Natural killer cell (primary cell): ENCODE results near the gene TMEM91. TPM values are rescaled to one million over a fixed set of nuclear protein-coding genes. Genes with fewer than 3 reads are reported as not detected.
"Not testable (repeated sequence)": the region's sequence is repeated elsewhere in the genome, so short reads cannot be mapped to it uniquely, and the experiment has no call there.

Source experiments
- ATAC-seq, 3 donors: fragments of 150-1000 bp in 2 of 3; fragments of 200-7000 bp in 1 of 3; cut with Tn5 transposase; 1 replicate in 1 of 3; 2 replicates in 2 of 3; pipeline ENCODE4 v1.10.0; 2021; ENCODE audit warnings: mild to moderate bottlenecking in 2 of 3, moderate library complexity in 2 of 3
- DNase-seq, 2 donors: peaks; one replicate each; pipeline versions ENCODE4 v3.0.0 to v3.0.0-alpha.2; 2013 to 2021; ENCODE audit warnings: mixed read lengths in 1 of 2
- H3K27ac ChIP-seq: one replicate; pipeline ENCODE4 v1.5.1; 2013; ENCODE audit warnings: mild to moderate bottlenecking, low read length
- H3K27me3 ChIP-seq: one replicate; pipeline ENCODE4 v1.6.1; 2013; ENCODE audit warnings: low read length; ENCODE audit not compliant: control insufficient read depth, insufficient read depth
- H3K36me3 ChIP-seq: one replicate; pipeline ENCODE4 v1.6.1; 2013; ENCODE audit warnings: low read length; ENCODE audit not compliant: control insufficient read depth, insufficient read depth
- H3K4me1 ChIP-seq: one replicate; pipeline ENCODE4 v1.6.1; 2013; ENCODE audit warnings: low read length; ENCODE audit not compliant: control insufficient read depth, insufficient read depth
- H3K4me3 ChIP-seq: one replicate; pipeline ENCODE4 v1.5.1; 2013; ENCODE audit warnings: low read length
- H3K9me3 ChIP-seq: one replicate; pipeline ENCODE4 v1.6.1; 2013; ENCODE audit warnings: low read length; ENCODE audit not compliant: control insufficient read depth, insufficient read depth
- H3K27ac Mint-ChIP-seq, 2 donors: one replicate each; pipeline ENCODE4 v1.8.0; 2022; ENCODE audit warnings: mild to moderate bottlenecking in 2 of 2, mixed read lengths in 2 of 2, moderate library complexity in 1 of 2
- H3K27me3 Mint-ChIP-seq, 2 donors: one replicate each; pipeline ENCODE4 v1.8.0; 2022; ENCODE audit warnings: low read depth in 2 of 2, mixed read lengths in 2 of 2
- H3K36me3 Mint-ChIP-seq: one replicate; pipeline ENCODE4 v1.8.0; 2022; ENCODE audit warnings: mixed read lengths
- H3K4me1 Mint-ChIP-seq, 2 donors: one replicate each; pipeline ENCODE4 v1.8.0; 2022; ENCODE audit warnings: mixed read lengths in 2 of 2
- H3K4me3 Mint-ChIP-seq: one replicate; pipeline ENCODE4 v1.8.0; 2022; ENCODE audit warnings: mild to moderate bottlenecking, moderate library complexity, mixed read lengths
- H3K9me3 Mint-ChIP-seq, 2 donors: one replicate each; pipeline ENCODE4 v1.8.0; 2022; ENCODE audit warnings: mixed read lengths in 2 of 2
- CTCF ChIP-seq: fragments of 200-600 bp; IDR thresholded peaks from one replicate; pipeline ENCODE4 v1.8.0; 2022; ENCODE audit warnings: antibody characterized with exemption
- WGBS: methylation state at CpG from one replicate; pipeline ENCODE4 v1.1.7; 2013; ENCODE audit warnings: missing lambda C conversion rate; ENCODE audit not compliant: insufficient coverage; 5-methylcytosine and 5-hydroxymethylcytosine counted together
- intact Hi-C: fragments of 100-400 bp; cut with micrococcal nuclease; formaldehyde crosslinking; loops from one replicate; pipeline ENCODE4 v1.14.2; 2022
- total RNA-seq, 4 donors: library from RNA; stranded (reverse); fragments of 120-200 nt in 1 of 4; gene quantifications; one replicate each; pipeline versions ENCODE4 v1.2.3 to v1.2.4, GENCODE V29; 2013 to 2022

Gene TMEM91
- total RNA-seq, 3 donors from 2014 or later (not counting 1 experiment from before 2014, with no cell fraction given) = 13.6 to 22.8 (median 20.8) TPM

- intact Hi-C loops = no loop called here
- H3K27ac Mint-ChIP-seq = no peak overlapping the region
- TF ChIP-seq CTCF = no peak
- peaks cover 6 to 34% of the 10 kb centered on the region in 2 donors for H3K4me1 Mint-ChIP-seq
- H3K4me3 Mint-ChIP-seq = no peak overlapping the region
- no peak overlapping the region for H3K27ac ChIP-seq
- no peaks in the 10 kb centered on the region for H3K27me3 ChIP-seq
- no peaks in the 10 kb centered on the region for H3K36me3 Mint-ChIP-seq
- H3K4me1 ChIP-seq = peaks cover 22% of the 10 kb centered on the region
- H3K9me3 ChIP-seq = no peaks in the 10 kb centered on the region
- H3K27me3 Mint-ChIP-seq = no peaks in the 10 kb centered on the region
- H3K9me3 Mint-ChIP-seq = no peaks in the 10 kb centered on the region
- no peak overlapping the region for H3K4me3 ChIP-seq
- ATAC-seq (no peak), DNase-seq (no peak)
- 54% methylated on average over 4 of the region's 4 CpGs for WGBS
- H3K36me3 ChIP-seq = peaks cover 15% of the 10 kb centered on the region
Measured at GRCh38 chr19:41407271-41407670, 30.9 kb downstream of the TMEM91 start.

GRCh38 chr19:41408256-41408655 lies 31.9 kb downstream of the TMEM91 start:
- no peaks in the 10 kb centered on the region for H3K36me3 Mint-ChIP-seq
- no peak overlapping the region for H3K27ac Mint-ChIP-seq
- H3K27me3 Mint-ChIP-seq = no peaks in the 10 kb centered on the region
- DNase-seq (no peak), ATAC-seq (no peak)
- Histone ChIP-seq H3K27me3 (no peaks in the 10 kb centered on the region), H3K4me3 (no peak overlapping the region), H3K27ac (no peak overlapping the region), H3K36me3 (peaks cover 18% of the 10 kb centered on the region), H3K4me1 (peaks cover 22% of the 10 kb centered on the region), H3K9me3 (no peaks in the 10 kb centered on the region)
- H3K4me1 Mint-ChIP-seq = peaks cover 6 to 29% of the 10 kb centered on the region in 2 donors
- no peak for TF ChIP-seq CTCF
- H3K4me3 Mint-ChIP-seq = no peak overlapping the region
- WGBS = 78% methylated on average over 4 of the region's 4 CpGs
- intact Hi-C loops = no loop called here
- H3K9me3 Mint-ChIP-seq = no peaks in the 10 kb centered on the region

- intact Hi-C loops, H3K27me3 Mint-ChIP-seq, H3K27ac ChIP-seq, H3K27me3 ChIP-seq, H3K36me3 Mint-ChIP-seq, H3K9me3 ChIP-seq, H3K4me3 Mint-ChIP-seq, ATAC-seq, H3K4me3 ChIP-seq, H3K9me3 Mint-ChIP-seq, DNase-seq: not testable (repeated sequence)
- Histone ChIP-seq H3K4me1 (peaks cover 22% of the 10 kb centered on the region), H3K36me3 (peaks cover 24% of the 10 kb centered on the region)
- peaks cover 6 to 24% of the 10 kb centered on the region in 2 donors for H3K4me1 Mint-ChIP-seq
- H3K27ac Mint-ChIP-seq = peak overlapping the region in 1 of 2 donors; percentile 56
- WGBS = 98% methylated on average over 5 of the region's 5 CpGs
Measured at GRCh38 chr19:41408846-41409245, 32.5 kb downstream of the TMEM91 start.

- Histone ChIP-seq H3K9me3 (no peaks in the 10 kb centered on the region), H3K36me3 (peaks cover 29% of the 10 kb centered on the region), H3K27ac (peak overlapping the region; percentile 14), H3K4me1 (peaks cover 22% of the 10 kb centered on the region), H3K4me3 (no peak overlapping the region), H3K27me3 (no peaks in the 10 kb centered on the region)
- Mint-ChIP-seq H3K36me3 (no peaks in the 10 kb centered on the region), H3K9me3 (no peaks in the 10 kb centered on the region), H3K4me1 (peaks cover 6 to 24% of the 10 kb centered on the region in 2 donors), H3K27ac (peak overlapping the region in 1 of 2 donors; percentile 56), H3K27me3 (no peaks in the 10 kb centered on the region), H3K4me3 (peak overlapping the region; percentile 10)
- WGBS = 92% methylated on average over 4 of the region's 4 CpGs
- no peak for ATAC-seq
- no peak for DNase-seq
- intact Hi-C loops = no loop called here
- TF ChIP-seq CTCF = no peak
Measured at GRCh38 chr19:41409288-41409687, 33.0 kb downstream of the TMEM91 start.
